HepG2 (cell line): ENCODE measurements around the gene ZDHHC24.

ENCODE experiments used
- CEBPB ChIP-seq: IDR thresholded peaks from 2 replicates; pipeline ENCODE4 v1.6.1; 2011; ENCODE audit warnings: low read depth, low read length, improper control_type of control experiment, borderline replicate concordance
- POLR2A ChIP-seq, 2 experiments: IDR thresholded peaks; 2 replicates each; pipeline ENCODE4 v1.6.1; 2011; ENCODE audit warnings: low read depth in 2 of 2, low read length in 2 of 2, mild to moderate bottlenecking in 1 of 2, moderate library complexity in 1 of 2; ENCODE audit not compliant: insufficient read depth in 1 of 2
- POLR2AphosphoS5 ChIP-seq: IDR thresholded peaks from 2 replicates; pipeline ENCODE4 v1.6.1; 2012; ENCODE audit warnings: low read depth, low read length
- ZFP36L2 ChIP-seq: sonication (generic); formaldehyde crosslinking; IDR thresholded peaks from 2 replicates; pipeline ENCODE4 v1.4.0; 2020; ENCODE audit warnings: missing genetic modification reagents
- TF ChIP-seq, protein P1 (sequence below): sonication (generic); formaldehyde crosslinking; IDR thresholded peaks from 2 replicates; pipeline ENCODE4 v1.5.0; 2020; ENCODE audit warnings: mild to moderate bottlenecking, missing genetic modification reagents, moderate library complexity

GRCh38 chr11:66548774-66549630, 3.2 kb upstream of the ZDHHC24 start:
- TF ChIP-seq, protein P1, sequence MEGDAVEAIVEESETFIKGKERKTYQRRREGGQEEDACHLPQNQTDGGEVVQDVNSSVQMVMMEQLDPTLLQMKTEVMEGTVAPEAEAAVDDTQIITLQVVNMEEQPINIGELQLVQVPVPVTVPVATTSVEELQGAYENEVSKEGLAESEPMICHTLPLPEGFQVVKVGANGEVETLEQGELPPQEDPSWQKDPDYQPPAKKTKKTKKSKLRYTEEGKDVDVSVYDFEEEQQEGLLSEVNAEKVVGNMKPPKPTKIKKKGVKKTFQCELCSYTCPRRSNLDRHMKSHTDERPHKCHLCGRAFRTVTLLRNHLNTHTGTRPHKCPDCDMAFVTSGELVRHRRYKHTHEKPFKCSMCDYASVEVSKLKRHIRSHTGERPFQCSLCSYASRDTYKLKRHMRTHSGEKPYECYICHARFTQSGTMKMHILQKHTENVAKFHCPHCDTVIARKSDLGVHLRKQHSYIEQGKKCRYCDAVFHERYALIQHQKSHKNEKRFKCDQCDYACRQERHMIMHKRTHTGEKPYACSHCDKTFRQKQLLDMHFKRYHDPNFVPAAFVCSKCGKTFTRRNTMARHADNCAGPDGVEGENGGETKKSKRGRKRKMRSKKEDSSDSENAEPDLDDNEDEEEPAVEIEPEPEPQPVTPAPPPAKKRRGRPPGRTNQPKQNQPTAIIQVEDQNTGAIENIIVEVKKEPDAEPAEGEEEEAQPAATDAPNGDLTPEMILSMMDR (CRISPR knock-in tag) = no peak
- TF ChIP-seq POLR2AphosphoS5 (no peak), POLR2A (IDR thresholded peaks at IDR 0.05; ENCODE audit: insufficient read depth in 1 of 2, low read depth in 2 of 2, low read length in 2 of 2) (no peak), ZFP36L2 (CRISPR knock-in tag) (no peak), CEBPB (no peak)
